CD4-positive, CD25-positive, alpha-beta regulatory T cell (primary cell): ENCODE results near the gene COL4A2. TPM values are rescaled to one million over a fixed set of nuclear protein-coding genes. Genes with fewer than 3 reads are reported as not detected.

Experiments
- ATAC-seq, 2 donors: fragments of 150-1000 bp; cut with Tn5 transposase; one replicate each; pipeline ENCODE4 v1.10.0; 2021; ENCODE audit warnings: low read depth in 2 of 2, moderate number of reproducible peaks in 2 of 2, moderate library complexity in 1 of 2
- DNase-seq, 3 donors: peaks; one replicate each; pipeline versions ENCODE4 v3.0.0 to v3.0.0-alpha.2; 2012 to 2022; ENCODE audit warnings: mixed read lengths in 1 of 3
- H3K27ac ChIP-seq: one replicate; pipeline ENCODE4 v1.7.0; 2013; ENCODE audit warnings: mild to moderate bottlenecking, low read length; ENCODE audit not compliant: insufficient read depth, poor library complexity, severe bottlenecking
- H3K27me3 ChIP-seq: one replicate; pipeline ENCODE4 v1.7.0; 2013; ENCODE audit warnings: low read length; ENCODE audit not compliant: control insufficient read depth, insufficient read depth
- H3K36me3 ChIP-seq: one replicate; pipeline ENCODE4 v1.7.0; 2013; ENCODE audit warnings: mild to moderate bottlenecking, low read length, moderate library complexity; ENCODE audit not compliant: control insufficient read depth, insufficient read depth
- H3K4me1 ChIP-seq: 2 replicates; pipeline ENCODE4 v1.7.0; 2013; ENCODE audit warnings: mild to moderate bottlenecking, low read length; ENCODE audit not compliant: insufficient read depth, control insufficient read depth, poor library complexity, severe bottlenecking
- H3K4me3 ChIP-seq: one replicate; pipeline ENCODE4 v1.7.0; 2013; ENCODE audit warnings: low read depth, mild to moderate bottlenecking, low read length, moderate library complexity
- H3K9me3 ChIP-seq, 2 experiments: 1 replicate in 1 of 2; 2 replicates in 1 of 2; pipeline ENCODE4 v1.7.0; 2013; ENCODE audit warnings: low read length in 2 of 2, mild to moderate bottlenecking in 1 of 2, moderate library complexity in 1 of 2; ENCODE audit not compliant: control insufficient read depth in 2 of 2
- H3K27ac Mint-ChIP-seq, 3 donors: one replicate each; pipeline ENCODE4 v1.8.0; 2020 to 2022; ENCODE audit warnings: mild to moderate bottlenecking in 3 of 3, mixed read lengths in 3 of 3, moderate library complexity in 2 of 3
- H3K27me3 Mint-ChIP-seq: one replicate; pipeline ENCODE4 v1.8.0; 2022; ENCODE audit warnings: mild to moderate bottlenecking, mixed read lengths
- H3K36me3 Mint-ChIP-seq: one replicate; pipeline ENCODE4 v1.8.0; 2020; ENCODE audit warnings: mixed read lengths
- H3K4me1 Mint-ChIP-seq, 4 donors: one replicate each; pipeline ENCODE4 v1.8.0; 2020 to 2022; ENCODE audit warnings: mixed read lengths in 4 of 4, mild to moderate bottlenecking in 1 of 4
- H3K4me3 Mint-ChIP-seq, 4 donors: one replicate each; pipeline ENCODE4 v1.8.0; 2020 to 2022; ENCODE audit warnings: mild to moderate bottlenecking in 4 of 4, mixed read lengths in 4 of 4, moderate library complexity in 3 of 4
- H3K9me3 Mint-ChIP-seq, 7 donors: one replicate each; pipeline ENCODE4 v1.8.0; 2020 to 2022; ENCODE audit warnings: mixed read lengths in 7 of 7, mild to moderate bottlenecking in 3 of 7, moderate library complexity in 2 of 7
- polyA plus RNA-seq, 4 donors: library from polyadenylated mRNA; unstranded; fragments of 300-500 nt; fragmentation: Illumina TruSeq; gene quantifications; one replicate each; pipeline ENCODE4 v1.2.3, GENCODE V29; 2021
- total RNA-seq: library from RNA; stranded (reverse); gene quantifications from one replicate; pipeline ENCODE4 v1.2.3, GENCODE V29; 2022

COL4A2 gene
- total and polyA plus RNA-seq, 5 donors from 2014 or later, result not detected

DNA sequence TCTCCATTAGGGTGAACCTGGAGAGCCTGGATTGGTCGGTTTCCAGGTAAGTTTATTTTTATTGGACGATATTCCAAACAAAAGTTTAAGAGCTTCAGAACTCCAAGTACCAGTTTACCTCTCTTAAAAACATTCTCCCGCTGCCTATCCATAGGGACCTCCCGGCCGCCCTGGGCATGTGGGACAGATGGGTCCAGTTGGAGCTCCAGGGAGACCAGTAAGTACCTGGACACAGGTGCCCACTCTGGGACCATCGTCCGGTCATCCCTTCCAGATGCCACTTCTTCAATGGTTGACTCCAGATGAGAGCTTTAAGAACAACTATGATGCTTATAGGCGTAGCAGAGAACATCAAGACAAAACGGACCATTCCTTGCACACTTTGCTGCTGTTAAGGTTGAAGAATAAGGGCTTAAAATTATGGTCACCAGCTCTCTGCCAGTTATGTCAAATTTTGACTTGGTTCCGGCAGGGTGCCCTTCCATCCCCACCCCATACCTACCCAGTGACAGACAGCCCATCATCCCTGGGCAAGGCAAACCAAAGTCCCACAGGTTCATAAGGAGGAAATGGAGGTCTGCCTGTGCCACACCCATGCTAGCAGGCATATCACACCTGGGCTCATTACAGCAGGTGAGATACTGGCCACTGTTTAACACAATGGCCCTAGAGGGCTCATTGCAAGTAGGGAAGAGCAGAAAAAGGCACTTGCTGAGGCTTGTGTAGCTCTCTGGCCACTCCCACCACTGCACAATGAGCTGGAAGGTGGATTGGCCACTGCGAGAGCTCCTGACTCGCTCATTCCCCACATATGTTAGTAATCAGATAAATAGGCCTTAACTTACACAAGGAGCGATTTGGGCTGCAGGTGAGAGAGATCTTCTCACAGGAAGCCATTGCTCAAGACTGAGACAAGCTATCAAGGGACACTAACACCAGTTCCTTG, 123.6 kb downstream of the COL4A2 start:
- no peaks in the 10 kb centered on the region for H3K9me3 ChIP-seq
- H3K4me3 ChIP-seq, result no peak overlapping the region
- no peak overlapping the region for H3K27ac ChIP-seq
- ATAC-seq (no peak), DNase-seq (no peak)
- no peaks in the 10 kb centered on the region for H3K4me1 ChIP-seq
- Mint-ChIP-seq H3K36me3 (no peaks in the 10 kb centered on the region), H3K27me3 (peaks cover 5% of the 10 kb centered on the region), H3K27ac (no peak overlapping the region), H3K4me1 (no peaks in the 10 kb centered on the region), H3K9me3 (no peaks in the 10 kb centered on the region), H3K4me3 (no peak overlapping the region)
- H3K27me3 ChIP-seq, result peaks cover 1% of the 10 kb centered on the region
- H3K36me3 ChIP-seq, result no peaks in the 10 kb centered on the region

DNA sequence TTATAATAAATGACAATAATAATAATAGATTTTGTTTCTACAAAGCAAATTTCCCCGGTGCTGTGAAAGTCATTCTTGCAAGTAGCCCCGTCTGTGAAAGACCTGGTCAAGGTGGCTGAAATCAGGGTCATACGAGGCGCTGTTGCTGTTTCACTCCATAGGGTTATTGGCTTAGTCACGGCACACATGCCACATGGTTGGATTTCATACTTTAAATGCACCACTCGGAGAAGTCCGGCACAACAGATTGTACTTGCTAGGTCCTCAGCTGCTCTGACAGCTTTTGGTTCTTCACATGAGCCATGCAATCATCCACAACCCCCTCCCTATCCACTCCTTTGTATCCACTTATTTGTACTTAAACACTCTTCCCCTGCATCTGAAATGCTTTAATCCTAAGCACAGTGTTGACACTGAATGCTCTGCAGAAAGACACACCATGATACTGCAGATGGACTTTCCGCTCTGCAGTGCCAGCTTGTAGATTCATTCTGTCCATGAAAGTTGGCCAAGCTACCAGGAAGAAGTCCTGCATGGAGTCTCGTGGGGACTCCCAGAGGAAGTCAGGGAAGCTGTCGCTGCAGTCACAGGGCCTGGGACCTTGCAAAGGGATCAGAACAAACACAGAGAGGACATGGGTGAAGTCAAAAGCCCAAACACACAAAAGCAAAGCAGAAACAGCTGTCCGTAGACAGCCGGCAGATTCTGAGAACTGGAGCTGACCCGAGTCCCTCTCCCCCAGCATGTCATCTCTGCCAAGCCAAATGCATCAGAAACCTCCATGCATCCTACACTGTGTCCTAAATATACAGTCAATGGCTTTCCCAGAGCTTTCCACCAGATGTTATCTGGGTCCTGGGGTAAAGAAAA, 124.6 kb downstream of the COL4A2 start:
- H3K36me3 Mint-ChIP-seq, result no peaks in the 10 kb centered on the region
- DNase-seq, result no peak

DNA sequence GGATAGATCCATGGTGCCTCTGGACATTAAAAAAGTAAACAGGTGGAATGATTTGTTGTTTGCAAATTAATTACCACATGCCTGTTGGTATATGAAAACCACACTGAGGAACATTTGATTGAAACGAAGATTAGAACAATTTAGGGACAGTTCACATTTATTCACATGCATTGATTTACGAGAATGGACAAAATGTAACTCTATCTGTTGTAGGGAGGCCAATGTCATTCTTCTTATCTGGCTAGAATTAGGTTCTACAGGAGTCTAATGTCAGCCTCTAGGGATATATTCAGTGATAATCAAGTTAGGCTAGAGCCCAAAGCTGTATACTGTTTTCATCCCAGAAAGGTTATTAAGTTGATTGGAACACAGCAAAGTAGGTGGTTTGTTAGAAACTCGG, 125.4 kb downstream of the COL4A2 start:
- no peak for ATAC-seq
- H3K4me1 Mint-ChIP-seq, result no peaks in the 10 kb centered on the region
- Histone ChIP-seq H3K27ac (no peak overlapping the region), H3K36me3 (no peaks in the 10 kb centered on the region), H3K4me3 (no peak overlapping the region), H3K27me3 (peaks cover 1% of the 10 kb centered on the region), H3K9me3 (no peaks in the 10 kb centered on the region), H3K4me1 (no peaks in the 10 kb centered on the region)
- H3K27ac Mint-ChIP-seq, result no peak overlapping the region
- H3K4me3 Mint-ChIP-seq, result no peak overlapping the region
- peaks cover 5% of the 10 kb centered on the region for H3K27me3 Mint-ChIP-seq
- no peaks in the 10 kb centered on the region for H3K36me3 Mint-ChIP-seq
- no peak for DNase-seq
- H3K9me3 Mint-ChIP-seq, result no peaks in the 10 kb centered on the region

More for the DNA sequence above, 124.6 kb downstream of the COL4A2 start:
- Histone ChIP-seq H3K36me3 (no peaks in the 10 kb centered on the region), H3K27ac (no peak overlapping the region), H3K9me3 (no peaks in the 10 kb centered on the region), H3K4me3 (no peak overlapping the region), H3K4me1 (no peaks in the 10 kb centered on the region), H3K27me3 (peaks cover 1% of the 10 kb centered on the region)
- H3K4me1 Mint-ChIP-seq, result no peaks in the 10 kb centered on the region
- H3K27me3 Mint-ChIP-seq, result peaks cover 5% of the 10 kb centered on the region
- H3K27ac Mint-ChIP-seq, result no peak overlapping the region
- H3K4me3 Mint-ChIP-seq, result no peak overlapping the region
- H3K9me3 Mint-ChIP-seq, result no peaks in the 10 kb centered on the region
- no peak for ATAC-seq

DNA sequence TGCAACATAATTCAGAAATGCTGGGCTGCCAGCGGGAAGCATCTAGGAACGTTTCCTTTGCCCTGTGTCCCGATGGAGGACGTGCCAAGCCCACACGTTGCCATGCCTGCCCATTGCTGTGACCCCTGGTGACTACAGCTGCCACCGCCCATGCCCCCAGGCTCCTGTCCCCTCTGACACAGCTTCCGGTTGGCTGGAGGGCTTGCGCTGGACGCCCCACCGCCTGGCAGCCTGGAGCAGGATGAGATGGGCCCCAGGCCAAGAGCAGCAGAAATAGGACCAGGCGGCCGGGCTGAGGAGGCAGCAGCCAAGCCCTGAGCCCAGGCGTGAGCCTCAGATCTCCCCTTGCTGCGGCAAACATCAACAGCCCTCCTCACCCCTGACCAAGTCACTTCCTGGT, 125.9 kb downstream of the COL4A2 start:
- Histone ChIP-seq H3K27me3 (no peaks in the 10 kb centered on the region), H3K4me3 (no peak overlapping the region), H3K27ac (no peak overlapping the region), H3K36me3 (no peaks in the 10 kb centered on the region), H3K9me3 (no peaks in the 10 kb centered on the region), H3K4me1 (no peaks in the 10 kb centered on the region)
- H3K27ac Mint-ChIP-seq, result no peak overlapping the region
- no peak for DNase-seq
- H3K4me3 Mint-ChIP-seq, result no peak overlapping the region
- ATAC-seq, result no peak
- H3K9me3 Mint-ChIP-seq, result no peaks in the 10 kb centered on the region
- H3K27me3 Mint-ChIP-seq, result peaks cover 5% of the 10 kb centered on the region
- no peaks in the 10 kb centered on the region for H3K36me3 Mint-ChIP-seq
- no peaks in the 10 kb centered on the region for H3K4me1 Mint-ChIP-seq

DNA sequence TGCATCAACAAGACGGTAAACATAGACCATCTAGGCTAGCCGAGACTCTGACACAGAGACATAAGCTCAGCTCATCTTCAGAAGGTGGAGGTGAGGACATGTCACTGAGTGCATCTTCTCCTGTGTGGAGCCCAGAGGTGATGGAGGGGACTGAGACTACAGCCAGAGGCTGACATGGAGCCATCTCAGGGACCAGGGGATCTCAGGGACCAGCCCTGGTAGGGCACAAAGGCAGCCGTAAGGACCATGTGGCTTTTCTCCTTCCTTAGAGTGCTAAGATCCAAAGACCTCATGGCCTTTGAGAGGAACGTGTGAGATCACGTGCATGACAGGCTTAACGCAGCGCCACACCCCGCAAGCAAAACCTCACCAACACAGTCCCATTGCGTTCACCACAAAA, 127.5 kb downstream of the COL4A2 start:
- Mint-ChIP-seq H3K4me3 (no peak overlapping the region), H3K27ac (no peak overlapping the region), H3K9me3 (no peaks in the 10 kb centered on the region), H3K27me3 (peaks cover 3% of the 10 kb centered on the region), H3K36me3 (no peaks in the 10 kb centered on the region), H3K4me1 (no peaks in the 10 kb centered on the region)
- no peaks in the 10 kb centered on the region for H3K9me3 ChIP-seq
- H3K27ac ChIP-seq, result no peak overlapping the region
- H3K4me3 ChIP-seq, result no peak overlapping the region
- ATAC-seq (no peak), DNase-seq (no peak)
- H3K4me1 ChIP-seq, result no peaks in the 10 kb centered on the region
- no peaks in the 10 kb centered on the region for H3K36me3 ChIP-seq
- H3K27me3 ChIP-seq, result no peaks in the 10 kb centered on the region

DNA sequence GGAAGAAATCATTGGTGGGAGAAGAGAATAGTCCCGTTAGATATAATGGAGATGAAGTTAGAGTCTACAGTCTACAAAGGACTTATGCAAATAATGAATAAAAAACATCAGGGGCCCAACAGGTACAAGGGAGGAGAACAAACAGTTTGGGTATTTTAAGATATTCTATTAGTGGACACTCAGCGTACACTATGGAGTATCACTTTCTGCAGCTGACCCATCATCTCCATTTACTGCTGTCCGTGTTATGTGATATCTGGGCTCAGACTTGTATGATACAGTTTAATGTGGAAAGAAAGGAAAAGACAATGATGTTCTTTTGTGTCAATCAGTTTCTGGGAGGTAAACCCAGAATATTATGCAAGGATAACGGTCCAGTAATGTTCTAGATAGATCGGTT, 128.2 kb downstream of the COL4A2 start:
- no peak overlapping the region for H3K27ac ChIP-seq
- H3K9me3 ChIP-seq, result no peaks in the 10 kb centered on the region
- no peaks in the 10 kb centered on the region for H3K27me3 ChIP-seq
- no peak overlapping the region for H3K4me3 ChIP-seq
- no peaks in the 10 kb centered on the region for H3K4me1 ChIP-seq
- Mint-ChIP-seq H3K4me1 (no peaks in the 10 kb centered on the region), H3K27me3 (no peaks in the 10 kb centered on the region), H3K4me3 (no peak overlapping the region), H3K36me3 (no peaks in the 10 kb centered on the region), H3K27ac (no peak overlapping the region), H3K9me3 (no peaks in the 10 kb centered on the region)
- DNase-seq (no peak), ATAC-seq (no peak)
- no peaks in the 10 kb centered on the region for H3K36me3 ChIP-seq

DNA sequence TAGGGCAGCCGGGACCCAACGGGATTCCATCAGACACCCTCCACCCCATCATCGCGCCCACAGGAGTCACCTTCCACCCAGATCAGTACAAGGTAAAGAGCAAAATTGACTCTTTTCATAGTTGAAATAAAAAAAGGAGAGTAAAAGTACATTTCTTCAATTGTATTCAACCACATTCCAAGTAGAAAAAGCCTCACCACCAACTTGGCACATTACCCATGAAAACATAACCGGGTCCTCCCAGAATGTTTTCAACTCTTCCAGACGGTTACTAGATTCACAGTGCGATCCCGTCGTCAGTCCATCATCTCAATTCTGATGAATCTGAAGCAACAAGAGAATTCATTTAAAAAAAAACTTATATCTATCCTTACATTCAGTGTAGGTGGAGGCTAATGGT, 129.2 kb downstream of the COL4A2 start:
- Histone ChIP-seq H3K9me3 (no peaks in the 10 kb centered on the region), H3K36me3 (no peaks in the 10 kb centered on the region), H3K27me3 (no peaks in the 10 kb centered on the region), H3K27ac (no peak overlapping the region), H3K4me1 (no peaks in the 10 kb centered on the region), H3K4me3 (no peak overlapping the region)
- Mint-ChIP-seq H3K27ac (no peak overlapping the region), H3K4me1 (no peaks in the 10 kb centered on the region), H3K9me3 (no peaks in the 10 kb centered on the region), H3K27me3 (no peaks in the 10 kb centered on the region), H3K4me3 (no peak overlapping the region), H3K36me3 (no peaks in the 10 kb centered on the region)
- DNase-seq, result no peak
- no peak for ATAC-seq
